ENCODE results near the gene ANGPTL2.

DNA sequence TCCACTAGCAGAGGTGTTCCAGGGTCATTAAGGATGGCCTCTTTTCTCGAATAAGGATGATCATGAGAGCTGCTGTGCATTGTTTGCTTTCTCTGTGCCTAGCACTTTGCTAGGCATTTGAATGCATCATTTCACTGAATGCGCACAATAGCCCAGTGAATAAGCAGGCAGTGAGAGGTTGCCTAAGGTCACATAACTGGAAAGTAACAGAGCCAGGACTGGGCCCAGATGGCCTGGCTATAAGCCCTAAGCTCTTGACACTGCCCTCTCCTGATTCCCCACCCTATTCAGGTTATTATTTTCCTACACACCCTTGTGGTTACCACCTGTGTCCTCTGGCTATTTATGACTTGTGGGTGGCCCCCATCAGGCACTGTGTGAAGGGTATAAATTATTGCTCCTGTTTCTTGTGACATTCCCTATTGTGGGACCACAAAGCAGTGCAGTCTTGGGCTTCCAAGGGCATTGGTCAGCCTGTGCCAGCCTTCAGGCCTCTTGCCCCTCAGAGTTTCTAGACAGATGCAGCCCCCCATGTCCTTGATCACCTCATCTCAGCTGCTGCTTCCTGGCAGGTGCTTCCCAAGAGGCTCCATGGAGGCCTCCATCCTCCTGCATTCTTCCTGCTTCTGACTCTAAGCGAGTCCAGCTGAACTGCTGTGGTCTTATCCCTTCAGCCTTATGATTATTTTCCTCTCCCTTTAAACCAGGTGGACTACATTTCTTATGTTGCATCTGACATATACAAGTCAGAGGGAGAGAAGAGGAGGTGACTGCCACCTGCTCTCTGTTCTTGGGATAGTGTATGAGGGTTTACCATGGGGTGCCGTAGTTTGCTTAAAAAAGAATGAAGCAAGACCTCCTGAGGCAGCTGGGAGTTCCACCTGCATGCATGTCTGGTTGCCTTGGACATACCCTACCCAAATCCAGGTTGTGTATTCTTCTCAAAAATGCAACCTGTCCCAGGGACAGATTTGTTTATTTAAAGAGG lies 47.6 kb downstream of the ANGPTL2 start:
- TF ChIP-seq, protein P1, sequence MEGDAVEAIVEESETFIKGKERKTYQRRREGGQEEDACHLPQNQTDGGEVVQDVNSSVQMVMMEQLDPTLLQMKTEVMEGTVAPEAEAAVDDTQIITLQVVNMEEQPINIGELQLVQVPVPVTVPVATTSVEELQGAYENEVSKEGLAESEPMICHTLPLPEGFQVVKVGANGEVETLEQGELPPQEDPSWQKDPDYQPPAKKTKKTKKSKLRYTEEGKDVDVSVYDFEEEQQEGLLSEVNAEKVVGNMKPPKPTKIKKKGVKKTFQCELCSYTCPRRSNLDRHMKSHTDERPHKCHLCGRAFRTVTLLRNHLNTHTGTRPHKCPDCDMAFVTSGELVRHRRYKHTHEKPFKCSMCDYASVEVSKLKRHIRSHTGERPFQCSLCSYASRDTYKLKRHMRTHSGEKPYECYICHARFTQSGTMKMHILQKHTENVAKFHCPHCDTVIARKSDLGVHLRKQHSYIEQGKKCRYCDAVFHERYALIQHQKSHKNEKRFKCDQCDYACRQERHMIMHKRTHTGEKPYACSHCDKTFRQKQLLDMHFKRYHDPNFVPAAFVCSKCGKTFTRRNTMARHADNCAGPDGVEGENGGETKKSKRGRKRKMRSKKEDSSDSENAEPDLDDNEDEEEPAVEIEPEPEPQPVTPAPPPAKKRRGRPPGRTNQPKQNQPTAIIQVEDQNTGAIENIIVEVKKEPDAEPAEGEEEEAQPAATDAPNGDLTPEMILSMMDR (IDR thresholded peaks at IDR 0.05): no peak
- TF ChIP-seq POLR2A (IDR thresholded peaks at IDR 0.05) (no peak), POLR2AphosphoS5 (IDR thresholded peaks at IDR 0.05; ENCODE audit: insufficient read depth in 1 of 2, low read depth in 1 of 2) (no peak)

Data from vagina (tissue), 2 donors.